Kidney (tissue), 14 donors: ENCODE results near the gene EPAS1. TPM values are rescaled to one million over a fixed set of nuclear protein-coding genes. Genes with fewer than 3 reads are reported as not detected.

Source experiments
- DNase-seq, 5 donors: peaks; one replicate each; pipeline ENCODE4 v3.0.0-alpha.2; 2013 to 2020
- FAIRE-seq: peaks from 2 replicates; lab custom pipeline; 2012; peaks lifted over from hg19 to GRCh38; lab: Jason Lieb, UNC
- H3K27ac ChIP-seq, 2 donors: one replicate each; pipeline ENCODE4 v1.7.0; 2013; ENCODE audit warnings: low read depth in 2 of 2, low read length in 2 of 2, inconsistent platforms in 1 of 2
- H3K27me3 ChIP-seq: one replicate; pipeline ENCODE4 v1.7.1; 2013; ENCODE audit warnings: low read length, inconsistent platforms; ENCODE audit not compliant: control insufficient read depth, insufficient read depth
- H3K36me3 ChIP-seq, 3 donors: one replicate each; pipeline versions ENCODE4 v1.7.0 to v1.7.1; 2013; ENCODE audit warnings: low read length in 3 of 3, control low read depth in 1 of 3, inconsistent platforms in 1 of 3; ENCODE audit not compliant: insufficient read depth in 3 of 3, control insufficient read depth in 2 of 3
- H3K4me1 ChIP-seq, 3 donors: one replicate each; pipeline versions ENCODE4 v1.7.0 to v1.7.1; 2013; ENCODE audit warnings: low read length in 3 of 3, inconsistent platforms in 1 of 3, low read depth in 1 of 3; ENCODE audit not compliant: control insufficient read depth in 2 of 3, insufficient read depth in 2 of 3
- H3K4me3 ChIP-seq, 3 donors: one replicate each; pipeline versions ENCODE4 v1.7.0 to v1.8.1; 2013; ENCODE audit warnings: low read length in 3 of 3, control low read depth in 1 of 3, inconsistent platforms in 1 of 3
- H3K9ac ChIP-seq, 3 donors: one replicate each; pipeline versions ENCODE4 v1.7.0 to v1.7.1; 2013; ENCODE audit warnings: low read length in 3 of 3, control low read depth in 1 of 3, inconsistent platforms in 1 of 3
- H3K9me3 ChIP-seq, 3 donors: one replicate each; pipeline versions ENCODE4 v1.7.0 to v1.7.1; 2013; ENCODE audit warnings: low read length in 3 of 3, control low read depth in 1 of 3, inconsistent platforms in 1 of 3; ENCODE audit not compliant: control insufficient read depth in 2 of 3, insufficient read depth in 1 of 3
- CTCF ChIP-seq: IDR thresholded peaks from 3 replicates; pipeline ENCODE4 v1.5.1; 2012; ENCODE audit warnings: mild to moderate bottlenecking, moderate library complexity, borderline replicate concordance; ENCODE audit not compliant: insufficient read depth; ENCODE audit errors: extremely low read depth
- intact Hi-C: fragments of 100-400 bp; cut with DNase I; formaldehyde crosslinking; loops from one replicate; pipeline ENCODE4 v1.11.1; 2022
- polyA plus RNA-seq: library from polyadenylated mRNA; stranded (reverse); fragments of 350-450 nt; fragmentation: Illumina TruSeq; extraction: RNeasy Lipid Tissue Mini Kit (QIAGEN cat#74804); gene quantifications from one replicate; pipeline ENCODE4 v1.2.3, GENCODE V29; 2014; ENCODE audit warnings: low read depth, low replicate concordance; ENCODE audit not compliant: insufficient read depth
- total RNA-seq: library from RNA; stranded (reverse); fragmentation: NEBNext Ultra II Directional; extraction: Animal tissue kit (Norgen Biotek cat#: 25700); gene quantifications from one replicate; pipeline ENCODE4 v1.2.1, GENCODE V29; 2021
- donor health status: control.
- donor health status: control.
- donor health status: control.
- donor health status: control.
- donor health status: control.
- donor health status: DM: yes; HTN: yes; CAD: no.
- donor health status: Normal renal cell carcinoma (clear cell type).

Gene EPAS1
- total and polyA plus RNA-seq, 2 donors from 2014 or later: 142 to 398 TPM

GRCh38 chr2:46351098-46351749 is 54.0 kb downstream of the EPAS1 start:
- Histone ChIP-seq H3K9ac (peak overlapping the region in 1 of 3 donors; percentile 26), H3K27ac (peak overlapping the region in 1 of 2 donors; percentile 40), H3K4me3 (no peak overlapping the region), H3K27me3 (no peaks in the 10 kb centered on the region), H3K4me1 (peaks cover 0 to 39% (median 37%) of the 10 kb centered on the region in 3 donors), H3K36me3 (peaks cover 0 to 59% (median 13%) of the 10 kb centered on the region in 3 donors), H3K9me3 (no peaks in the 10 kb centered on the region)
- DNase-seq: no peak
- FAIRE-seq: no peak
- intact Hi-C loops: no loop called here
- no peak for TF ChIP-seq CTCF

GRCh38 chr2:46351750-46352138 is 54.5 kb downstream of the EPAS1 start:
- Histone ChIP-seq H3K4me1 (peaks cover 0 to 34% (median 34%) of the 10 kb centered on the region in 3 donors), H3K27me3 (no peaks in the 10 kb centered on the region)
- FAIRE-seq: no peak

GRCh38 chr2:46352621-46353020 is 55.4 kb downstream of the EPAS1 start:
- peaks cover 0 to 64% (median 22%) of the 10 kb centered on the region in 3 donors for H3K36me3 ChIP-seq

More at GRCh38 chr2:46351750-46352138, 54.5 kb downstream of the EPAS1 start:
- peak in 1 of 5 donors; percentile 85 for DNase-seq
- H3K27ac ChIP-seq: peak overlapping the region in 1 of 2 donors; percentile 40
- no peak overlapping the region for H3K4me3 ChIP-seq
- no peak for TF ChIP-seq CTCF
- H3K9me3 ChIP-seq: no peaks in the 10 kb centered on the region
- no peak overlapping the region for H3K9ac ChIP-seq
- intact Hi-C loops: no loop called here
- peaks cover 0 to 63% (median 19%) of the 10 kb centered on the region in 3 donors for H3K36me3 ChIP-seq

More at GRCh38 chr2:46352621-46353020, 55.4 kb downstream of the EPAS1 start:
- Histone ChIP-seq H3K27ac (peak overlapping the region in 1 of 2 donors; percentile 40), H3K9ac (no peak overlapping the region), H3K27me3 (no peaks in the 10 kb centered on the region), H3K4me3 (no peak overlapping the region), H3K4me1 (peaks cover 0 to 26% (median 25%) of the 10 kb centered on the region in 3 donors), H3K9me3 (no peaks in the 10 kb centered on the region)
- TF ChIP-seq CTCF: peak; percentile 27
- intact Hi-C loops: no loop called here
- DNase-seq (peak in 1 of 5 donors; percentile 78), FAIRE-seq (no peak)
